Measurements from ENCODE around the gene KLK13.

Gene KLK13

GRCh38 chr19:51091895-51092873 is 27.3 kb upstream of the KLK13 start:
- DNase-seq (ENCODE audit: low spot score) = no peak

- no peak for DNase-seq (ENCODE audit: low spot score)
These were observed 26.2 kb upstream of the KLK13 start for GRCh38 chr19:51091126-51091525.

GRCh38 chr19:51090471-51090870 is 25.6 kb upstream of the KLK13 start:
- DNase-seq (ENCODE audit: low spot score) = no peak

GRCh38 chr19:51089786-51090185 is 24.9 kb upstream of the KLK13 start:
- DNase-seq (ENCODE audit: low spot score) = no peak

GRCh38 chr19:51086153-51086850 is 21.4 kb upstream of the KLK13 start:
- no peak for DNase-seq (ENCODE audit: low spot score)

GRCh38 chr19:51084505-51084904 is 19.6 kb upstream of the KLK13 start:
- no peak for DNase-seq (ENCODE audit: low spot score)

GRCh38 chr19:51083783-51084182 is 18.9 kb upstream of the KLK13 start:
- no peak for DNase-seq (ENCODE audit: low spot score)

- no peak for DNase-seq (ENCODE audit: low spot score)
These were observed 18.3 kb upstream of the KLK13 start for GRCh38 chr19:51083181-51083580.

GRCh38 chr19:51082611-51083010 is 17.7 kb upstream of the KLK13 start, which contains the start of gene KLK14:
KLK14 (minus strand) TSS chr19:51082887; CDS start chr19:51082614, 273 bp downstream.
- no peak for DNase-seq (ENCODE audit: low spot score)

GRCh38 chr19:51081476-51081875 is 16.6 kb upstream of the KLK13 start:
- no peak for DNase-seq (ENCODE audit: low spot score)

GRCh38 chr19:51079481-51080110 is 14.7 kb upstream of the KLK13 start:
- DNase-seq (ENCODE audit: low spot score) = no peak

- no peak for DNase-seq (ENCODE audit: low spot score)
These were observed 13.8 kb upstream of the KLK13 start for GRCh38 chr19:51078731-51079130.

- DNase-seq (ENCODE audit: low spot score) = no peak
These were observed 13.2 kb upstream of the KLK13 start for GRCh38 chr19:51078104-51078503.

- no peak for DNase-seq (ENCODE audit: low spot score)
These were observed 11.8 kb upstream of the KLK13 start for GRCh38 chr19:51076631-51077213.

- DNase-seq (ENCODE audit: low spot score) = no peak
These were observed 11.1 kb upstream of the KLK13 start for GRCh38 chr19:51075998-51076397.

GRCh38 chr19:51071095-51071405 is 6.2 kb upstream of the KLK13 start:
- no peak for DNase-seq (ENCODE audit: low spot score)

- DNase-seq (ENCODE audit: low spot score) = no peak
These were observed 5.6 kb upstream of the KLK13 start for GRCh38 chr19:51070334-51071094.

- no peak for DNase-seq (ENCODE audit: low spot score)
These were observed 1.7 kb upstream of the KLK13 start for GRCh38 chr19:51066393-51067186.

- no peak for DNase-seq (ENCODE audit: low spot score)
These were observed 499 bp upstream of the KLK13 start for GRCh38 chr19:51065221-51065960.

- no peak for DNase-seq (ENCODE audit: low spot score)
These were observed 1.2 kb downstream of the KLK13 start for GRCh38 chr19:51063664-51064063.

Data from AG08396 (cell line).